GM21515 (cell line): Measurements from ENCODE around the gene CDKN2B.

ENCODE experiments used
- ATAC-seq: cut with Tn5 transposase; IDR thresholded peaks from one replicate; pipeline ENCODE4 v1.9.1; 2021; ENCODE audit not compliant: unreplicated experiment

CDKN2B gene

GRCh38 chr9:22036866-22037626, 27.9 kb upstream of the CDKN2B start:
- no peak for ATAC-seq

- no peak for ATAC-seq
Observed at GRCh38 chr9:22035591-22036011, 26.5 kb upstream of the CDKN2B start.

GRCh38 chr9:22033012-22033630, 24.0 kb upstream of the CDKN2B start:
- ATAC-seq: no peak

- ATAC-seq: no peak
Observed at GRCh38 chr9:22031655-22032411, 22.7 kb upstream of the CDKN2B start.

- peak; percentile 87 for ATAC-seq
Observed at GRCh38 chr9:22030101-22030598, 21.0 kb upstream of the CDKN2B start.

GRCh38 chr9:22029231-22029630, 20.1 kb upstream of the CDKN2B start:
- ATAC-seq: no peak

GRCh38 chr9:22028394-22028793, 19.3 kb upstream of the CDKN2B start:
- no peak for ATAC-seq

GRCh38 chr9:22026696-22027095, 17.6 kb upstream of the CDKN2B start:
- ATAC-seq: no peak

- no peak for ATAC-seq
Observed at GRCh38 chr9:22022396-22022795, 13.3 kb upstream of the CDKN2B start.

- no peak for ATAC-seq
Observed at GRCh38 chr9:22010866-22011625, 1.9 kb upstream of the CDKN2B start.

- peak; percentile 46 for ATAC-seq
Observed at GRCh38 chr9:22009506-22009867, 382 bp upstream of the CDKN2B start.

GRCh38 chr9:22008384-22008716, 755 bp downstream of the CDKN2B start:
- ATAC-seq: no peak

- no peak for ATAC-seq
Observed at GRCh38 chr9:22005702-22006606, 3.2 kb downstream of the CDKN2B start.

GRCh38 chr9:22005021-22005701, 3.9 kb downstream of the CDKN2B start:
- ATAC-seq: no peak

GRCh38 chr9:22002038-22002437, 7.1 kb downstream of the CDKN2B start:
- no peak for ATAC-seq

- no peak for ATAC-seq
Observed at GRCh38 chr9:21998026-21998425, 11.1 kb downstream of the CDKN2B start.

- ATAC-seq: no peak
Observed at GRCh38 chr9:21997480-21997879, 11.6 kb downstream of the CDKN2B start.

GRCh38 chr9:21996858-21997257, 12.2 kb downstream of the CDKN2B start:
- ATAC-seq: no peak

- ATAC-seq: no peak
Observed at GRCh38 chr9:21996438-21996837, 12.7 kb downstream of the CDKN2B start.
